IMR-90 (cell line): ENCODE data around the gene ETV6. TPM values are rescaled to one million over a fixed set of nuclear protein-coding genes. Genes with fewer than 3 reads are reported as not detected.

Source experiments
- ATAC-seq: fragments of 200-7000 bp; cut with Tn5 transposase; 2 replicates; pipeline ENCODE4 v1.9.1; 2020; ENCODE audit warnings: low read depth, mild to moderate bottlenecking, moderate library complexity
- BruUV-seq: library from RNA; stranded (reverse); fragments of 400-500 nt; replicated peaks from 2 replicates; lab custom pipeline; 2021; lab: Mats Ljungman, UMichigan
- CTCF ChIA-PET: fragments of 300-600 bp; formaldehyde crosslinking; extraction: SDS; loops from one replicate; lab custom pipeline; 2021; ENCODE audit warnings: antibody characterized with exemption; lab: Yijun Ruan, JAX
- POLR2A ChIA-PET: fragments of 300-600 bp; sonication (Branson Sonifier 250); formaldehyde crosslinking; loops from one replicate; lab custom pipeline; 2022; ENCODE audit warnings: antibody characterized with exemption; ENCODE audit not compliant: unreplicated experiment; lab: Charles Lee
- DNase-seq: peaks from one replicate; pipeline ENCODE4 v3.0.0; 2013
- H2AFZ ChIP-seq: replicated peaks from 2 replicates; pipeline ENCODE3; 2013; ENCODE audit warnings: low read length, mild to moderate bottlenecking; ENCODE audit not compliant: poor library complexity
- H2AK5ac ChIP-seq: 2 replicates; pipeline ENCODE4 v1.6.1; 2013; ENCODE audit warnings: low read depth, low read length, inconsistent platforms
- H2AK9ac ChIP-seq: replicated peaks from 2 replicates; pipeline ENCODE3; 2013; ENCODE audit warnings: mild to moderate bottlenecking, low read depth, low read length, moderate library complexity; ENCODE audit not compliant: poor library complexity
- H2BK120ac ChIP-seq: 2 replicates; pipeline ENCODE4 v1.6.1; 2013; ENCODE audit warnings: low read depth, low read length, inconsistent platforms
- H2BK15ac ChIP-seq: 3 replicates; pipeline ENCODE4 v1.6.1; 2013; ENCODE audit warnings: low read depth, low read length, inconsistent platforms
- H2BK20ac ChIP-seq: 2 replicates; pipeline ENCODE4 v1.6.1; 2013; ENCODE audit warnings: low read depth, mild to moderate bottlenecking, inconsistent platforms, low read length, moderate library complexity
- H2BK5ac ChIP-seq: 2 replicates; pipeline ENCODE4 v1.6.1; 2013; ENCODE audit warnings: mild to moderate bottlenecking, low read depth, low read length, inconsistent platforms; ENCODE audit not compliant: poor library complexity, severe bottlenecking
- H3K14ac ChIP-seq: replicated peaks from 2 replicates; pipeline ENCODE4 v1.6.1; 2013; ENCODE audit warnings: low read depth, low read length, inconsistent platforms
- H3K18ac ChIP-seq: 2 replicates; pipeline ENCODE4 v1.6.1; 2013; ENCODE audit warnings: low read depth, low read length, control low read depth
- H3K23ac ChIP-seq: 2 replicates; pipeline ENCODE4 v1.6.1; 2013; ENCODE audit warnings: low read depth, low read length, inconsistent platforms
- H3K27ac ChIP-seq: 2 replicates; pipeline ENCODE4 v1.5.1; 2013; ENCODE audit warnings: mild to moderate bottlenecking, control low read depth, low read length; ENCODE audit not compliant: insufficient read depth
- H3K27me3 ChIP-seq: 2 replicates; pipeline ENCODE4 v1.6.1; 2013; ENCODE audit warnings: low read length; ENCODE audit not compliant: control insufficient read depth, insufficient read depth
- H3K36me3 ChIP-seq: 2 replicates; pipeline ENCODE4 v1.6.1; 2013; ENCODE audit warnings: low read length, mixed read lengths; ENCODE audit not compliant: control insufficient read depth, insufficient read depth
- H3K4ac ChIP-seq: 2 replicates; pipeline ENCODE4 v1.6.1; 2013; ENCODE audit warnings: low read depth, low read length, inconsistent platforms
- H3K4me1 ChIP-seq: 2 replicates; pipeline ENCODE4 v1.6.1; 2013; ENCODE audit warnings: low read length, mixed read lengths; ENCODE audit not compliant: control insufficient read depth, insufficient read depth
- H3K4me2 ChIP-seq: 2 replicates; pipeline ENCODE4 v1.6.1; 2013; ENCODE audit warnings: low read depth, mild to moderate bottlenecking, control low read depth, low read length, moderate library complexity
- H3K4me3 ChIP-seq: 2 replicates; pipeline ENCODE4 v1.5.1; 2013; ENCODE audit warnings: low read depth, mild to moderate bottlenecking, control low read depth, low read length, moderate library complexity; ENCODE audit not compliant: insufficient read depth
- H3K56ac ChIP-seq: 2 replicates; pipeline ENCODE4 v1.6.1; 2013; ENCODE audit warnings: low read length, inconsistent platforms; ENCODE audit not compliant: insufficient read depth; ENCODE audit errors: extremely low read depth
- H3K79me1 ChIP-seq, 2 experiments: 2 replicates each; pipeline ENCODE4 v1.6.1; 2013; ENCODE audit warnings: low read length in 2 of 2, inconsistent platforms in 1 of 2, low read depth in 1 of 2
- H3K9ac ChIP-seq: 2 replicates; pipeline ENCODE4 v1.6.1; 2013; ENCODE audit warnings: low read depth, low read length, control low read depth
- H3K9me1 ChIP-seq: 2 replicates; pipeline ENCODE4 v1.6.1; 2013; ENCODE audit warnings: low read length, inconsistent platforms; ENCODE audit not compliant: insufficient read depth
- H3K9me3 ChIP-seq: 2 replicates; pipeline ENCODE4 v1.6.1; 2013; ENCODE audit warnings: low read length; ENCODE audit not compliant: control insufficient read depth, insufficient read depth
- H4K20me1 ChIP-seq: 2 replicates; pipeline ENCODE4 v1.6.1; 2013; ENCODE audit warnings: low read length, inconsistent platforms; ENCODE audit not compliant: insufficient read depth
- H4K5ac ChIP-seq: 2 replicates; pipeline ENCODE4 v1.6.1; 2013; ENCODE audit warnings: mild to moderate bottlenecking, low read depth, low read length, control low read depth
- H4K8ac ChIP-seq, 2 experiments: 2 replicates each; pipeline ENCODE4 v1.6.1; 2013; ENCODE audit warnings: low read depth in 2 of 2, low read length in 2 of 2, control low read depth in 1 of 2, inconsistent platforms in 1 of 2
- H4K91ac ChIP-seq: 2 replicates; pipeline ENCODE4 v1.6.1; 2013; ENCODE audit warnings: low read depth, low read length, inconsistent platforms; ENCODE audit not compliant: insufficient read depth
- MAZ ChIP-seq: IDR thresholded peaks from 2 replicates; pipeline ENCODE4 v1.6.1; 2012; ENCODE audit warnings: low read depth, mild to moderate bottlenecking, low read length, improper control_type of control experiment, moderate library complexity, borderline replicate concordance
- NFE2L2 ChIP-seq: fragments of 150-350 bp; IDR thresholded peaks from 2 replicates; pipeline ENCODE4 v1.6.1; 2016; ENCODE audit warnings: low read depth, mild to moderate bottlenecking, low read length
- RCOR1 ChIP-seq: IDR thresholded peaks from 2 replicates; pipeline ENCODE4 v1.6.1; 2012; ENCODE audit warnings: mild to moderate bottlenecking, low read length, improper control_type of control experiment; ENCODE audit not compliant: insufficient replicate concordance
- whole genome bisulfite sequencing, 2 experiments: methylation state at CpG; one replicate each; pipeline versions ENCODE4 v1.1.5 to v1.1.7; 2013; ENCODE audit warnings: missing lambda C conversion rate in 2 of 2; ENCODE audit not compliant: insufficient read length in 1 of 2; ENCODE audit errors: extremely low coverage in 2 of 2; 5-methylcytosine and 5-hydroxymethylcytosine counted together
- dilution Hi-C: fragments of 300-500 bp; cut with HindIII; formaldehyde crosslinking; loops from one replicate; pipeline ENCODE4 v1.14.3; 2018; ENCODE audit warnings: low sequenced_read_pairs; ENCODE audit not compliant: unreplicated experiment
- in situ Hi-C: fragments of 300-500 bp; cut with MboI; formaldehyde crosslinking; loops from 3 replicates; pipeline ENCODE4 v1.14.3; 2019; ENCODE audit warnings: low sequenced_read_pairs, inconsistent platforms, mixed read lengths
- intact Hi-C: fragments of 100-400 bp; cut with micrococcal nuclease; formaldehyde crosslinking; loops from 2 replicates; pipeline ENCODE4 v1.10.0; 2022
- polyA plus RNA-seq, 3 experiments: library from polyadenylated mRNA; depleted of rRNA; stranded (reverse); fragments of >200 nt; gene quantifications; 2 replicates each; pipeline ENCODE4 v1.2.3, GENCODE V29; 2012; ENCODE audit warnings: low replicate concordance in 1 of 3
- total RNA-seq: library from RNA; depleted of rRNA; stranded (reverse); fragments of >200 nt; gene quantifications from 2 replicates; pipeline ENCODE4 v1.2.3, GENCODE V29; 2012

The ETV6 gene
- total and polyA plus RNA-seq, 2 of the 4 experiments (the other 2 are of a cell fraction) = 8.4 to 9.9 TPM

GRCh38 chr12:11823593-11823992 is 174.1 kb downstream of the ETV6 start:
- Histone ChIP-seq H2AK5ac (peak overlapping the region; percentile 60; the same call in 1 of the 2 replicates), H4K20me1 (no peaks in the 10 kb centered on the region), H3K4ac (peak overlapping the region; percentile 50), H2BK15ac (no peak overlapping the region), H4K5ac (peak overlapping the region; percentile 20; the same call in 1 of the 2 replicates), H3K4me2 (no peak overlapping the region), H2BK20ac (peak overlapping the region; percentile 65), H3K14ac (0 out of 2 replicates have a peak overlapping the region, but pooled peaks have one; percentile 18), H3K4me3 (no peak overlapping the region), H3K27ac (peak overlapping the region; percentile 44; the same call in 1 of the 2 replicates), H3K36me3 (0 out of 2 replicates have a peak, but pooled peaks cover 1% of the 10 kb centered on the region), H2BK120ac (peak overlapping the region; percentile 59; the same call in 1 of the 2 replicates), H3K23ac (0 out of 2 replicates have a peak overlapping the region, but pooled peaks have one; percentile 15), H3K9me3 (no peaks in the 10 kb centered on the region), H3K4me1 (peaks cover 27% of the 10 kb centered on the region), H3K9ac (no peak overlapping the region), H3K9me1 (peaks cover 22% of the 10 kb centered on the region), H2AFZ (no peak overlapping the region), H3K79me1 (peaks cover 14 to 60% of the 10 kb centered on the region in 2 experiments), H2BK5ac (peak overlapping the region; percentile 44), H3K27me3 (no peaks in the 10 kb centered on the region), H3K56ac (no peak overlapping the region), H3K18ac (peak overlapping the region; percentile 55), H4K8ac (peak overlapping the region in 1 of 2 experiments; percentile 55; a peak in 2 of 4 replicates), H4K91ac (peak overlapping the region; percentile 55; the same call in 1 of the 2 replicates), H2AK9ac (no peak overlapping the region)
- no peak for TF ChIP-seq MAZ
- TF ChIP-seq NFE2L2 = no peak
- no peak for TF ChIP-seq RCOR1
- intact Hi-C loops (no loop called here), in situ Hi-C loops (no loop called here), dilution Hi-C loops (no loop called here)
- CTCF ChIA-PET = no interaction called here
- POLR2A ChIA-PET = no interaction called here
- WGBS, 2 experiments = 94% methylated on average over 7 of the region's 9 CpGs; no CpG with 5 or more reads in 1 of the 2 experiments
- DNase-seq (no peak), ATAC-seq (no peak)
- BruUV-seq = no TSS peak
